ENCODE measurements around the gene ZNF385C.

Gene ZNF385C

DNA sequence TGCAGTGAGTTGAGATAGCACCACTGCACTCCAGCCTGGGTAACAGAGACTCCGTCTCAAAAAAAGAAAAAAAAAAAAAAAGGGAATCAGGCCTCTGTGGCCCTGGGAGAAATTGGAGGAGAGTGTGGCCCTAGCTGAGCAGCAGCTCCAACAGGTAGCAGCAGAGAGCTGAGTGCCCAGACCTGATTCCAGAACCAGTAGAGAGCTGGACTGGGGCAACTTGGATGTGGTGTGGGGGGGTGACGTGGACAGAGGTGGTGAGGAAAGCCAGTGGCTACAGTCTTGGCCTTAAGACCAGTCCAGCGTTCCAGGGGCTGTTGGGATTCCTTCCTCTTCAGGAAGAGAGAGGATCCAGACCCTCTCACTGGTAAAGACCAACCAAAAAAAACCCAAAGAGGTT, 26.0 kb upstream of the ZNF385C start:
- DNase-seq (ENCODE audit: low read depth, low spot score) = no peak
- H3K4me3 ChIP-seq (ENCODE audit: low read depth, low read length) = no peak overlapping the region
- in situ Hi-C loops (cut with HindIII; ENCODE audit: low sequenced_read_pairs) = no loop called here
- TF ChIP-seq, protein P1, sequence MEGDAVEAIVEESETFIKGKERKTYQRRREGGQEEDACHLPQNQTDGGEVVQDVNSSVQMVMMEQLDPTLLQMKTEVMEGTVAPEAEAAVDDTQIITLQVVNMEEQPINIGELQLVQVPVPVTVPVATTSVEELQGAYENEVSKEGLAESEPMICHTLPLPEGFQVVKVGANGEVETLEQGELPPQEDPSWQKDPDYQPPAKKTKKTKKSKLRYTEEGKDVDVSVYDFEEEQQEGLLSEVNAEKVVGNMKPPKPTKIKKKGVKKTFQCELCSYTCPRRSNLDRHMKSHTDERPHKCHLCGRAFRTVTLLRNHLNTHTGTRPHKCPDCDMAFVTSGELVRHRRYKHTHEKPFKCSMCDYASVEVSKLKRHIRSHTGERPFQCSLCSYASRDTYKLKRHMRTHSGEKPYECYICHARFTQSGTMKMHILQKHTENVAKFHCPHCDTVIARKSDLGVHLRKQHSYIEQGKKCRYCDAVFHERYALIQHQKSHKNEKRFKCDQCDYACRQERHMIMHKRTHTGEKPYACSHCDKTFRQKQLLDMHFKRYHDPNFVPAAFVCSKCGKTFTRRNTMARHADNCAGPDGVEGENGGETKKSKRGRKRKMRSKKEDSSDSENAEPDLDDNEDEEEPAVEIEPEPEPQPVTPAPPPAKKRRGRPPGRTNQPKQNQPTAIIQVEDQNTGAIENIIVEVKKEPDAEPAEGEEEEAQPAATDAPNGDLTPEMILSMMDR (IDR thresholded peaks at IDR 0.05; ENCODE audit: low read depth, low read length) = no peak

DNA sequence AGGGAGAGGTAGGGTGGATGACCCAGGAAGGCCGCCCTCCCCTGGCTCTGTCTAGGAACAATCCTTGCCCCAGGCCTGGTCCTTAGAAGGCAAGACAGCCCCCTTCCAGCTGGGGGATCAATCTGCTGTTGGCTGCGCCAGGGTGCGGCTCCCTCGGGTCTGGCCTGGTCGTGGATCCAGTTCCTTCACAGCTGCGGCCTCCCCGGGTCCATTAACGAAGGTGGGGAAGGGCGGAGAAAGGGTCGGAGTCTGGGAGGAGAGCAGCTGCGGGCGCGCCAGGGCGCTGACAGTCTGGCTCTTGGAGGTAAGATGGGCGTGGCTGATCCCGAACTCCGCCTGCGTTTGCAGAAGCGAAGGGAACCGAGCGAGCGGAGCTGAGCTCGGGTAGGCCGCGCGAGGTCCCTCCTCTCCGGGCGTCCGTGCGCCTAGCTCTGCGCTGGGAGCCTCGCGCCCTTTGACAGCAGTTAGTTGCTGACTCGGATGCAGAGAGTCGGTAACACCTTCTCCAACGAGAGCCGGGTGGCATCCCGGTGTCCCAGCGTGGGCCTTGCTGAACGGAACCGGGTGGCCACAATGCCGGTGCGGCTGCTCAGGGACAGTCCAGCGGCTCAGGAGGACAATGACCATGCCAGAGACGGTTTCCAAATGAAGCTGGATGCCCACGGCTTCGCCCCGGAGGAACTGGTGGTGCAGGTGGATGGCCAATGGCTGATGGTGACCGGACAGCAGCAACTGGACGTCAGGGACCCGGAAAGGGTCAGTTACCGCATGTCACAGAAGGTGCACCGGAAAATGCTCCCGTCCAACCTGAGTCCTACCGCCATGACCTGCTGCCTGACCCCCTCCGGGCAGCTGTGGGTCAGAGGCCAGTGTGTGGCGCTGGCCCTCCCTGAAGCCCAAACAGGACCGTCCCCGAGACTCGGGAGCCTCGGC, 24.4 kb upstream of the ZNF385C start, which contains the start of gene HSPB9:
HSPB9 (plus strand) TSS at position 434 of the 933 bp plus-strand sequence; CDS start at position 481, 47 bp downstream.
- in situ Hi-C loops (cut with HindIII; ENCODE audit: low sequenced_read_pairs) = no loop called here
- DNase-seq (ENCODE audit: low read depth, low spot score) = no peak
- TF ChIP-seq, protein P1 (IDR thresholded peaks at IDR 0.05; ENCODE audit: low read depth, low read length) = no peak
- H3K4me3 ChIP-seq (ENCODE audit: low read depth, low read length) = no peak within 1 kb of the TSS

DNA sequence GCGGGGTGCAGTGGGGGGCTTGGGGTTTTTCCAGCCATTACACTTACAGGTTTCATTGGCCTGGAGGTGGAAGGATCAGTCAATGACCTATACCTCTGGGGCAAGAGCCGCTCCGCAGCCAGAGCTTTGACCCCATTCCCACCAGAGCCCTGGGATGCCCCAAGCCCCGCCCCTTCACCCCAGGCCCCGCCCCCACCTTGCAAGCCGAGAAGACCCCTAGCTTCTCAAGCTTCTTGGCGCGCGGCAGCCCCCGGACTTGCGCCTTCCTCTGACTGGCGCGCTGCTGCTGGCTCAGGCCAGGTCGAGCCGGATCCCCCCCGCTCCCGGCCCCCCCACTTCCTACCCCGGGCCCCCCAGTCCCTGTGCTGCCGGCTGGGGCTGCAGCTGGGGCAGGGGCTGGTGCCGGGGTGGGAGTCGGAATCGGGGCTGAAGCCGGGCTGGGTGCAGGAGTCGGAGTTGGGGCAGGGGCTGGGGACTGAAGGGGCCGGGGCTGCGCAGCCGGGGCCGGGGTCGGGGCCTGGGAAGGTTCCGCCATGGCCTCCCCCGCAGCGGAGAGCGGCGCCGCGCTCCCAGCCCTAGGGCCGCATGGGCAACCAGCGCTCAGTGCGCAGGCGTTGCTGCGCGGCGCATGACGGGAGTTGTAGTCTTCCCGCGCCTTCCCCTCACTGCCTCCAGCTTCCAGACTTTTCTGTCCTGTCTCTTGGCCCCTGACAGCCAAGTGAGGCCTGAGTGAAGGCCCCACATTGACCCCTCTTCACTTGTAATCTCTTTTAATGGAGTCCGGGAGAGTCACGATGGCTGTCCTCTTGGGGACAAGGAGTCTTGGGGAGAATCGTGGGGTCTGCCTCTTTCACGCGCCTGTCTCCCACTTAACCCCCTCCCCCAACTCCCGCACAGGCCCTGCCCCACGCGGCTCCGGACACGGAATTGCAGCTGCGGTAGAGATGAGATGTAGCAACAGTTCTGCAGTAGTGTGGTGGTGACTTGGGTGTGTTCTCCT, 22.8 kb upstream of the ZNF385C start, which contains the start of gene KAT2A:
KAT2A (minus strand) TSS at position 598 of the 1,000 bp plus-strand sequence; CDS start at position 535, 63 bp downstream.
- TF ChIP-seq, protein P1 (IDR thresholded peaks at IDR 0.05; ENCODE audit: low read depth, low read length) = no peak
- in situ Hi-C loops (cut with HindIII; ENCODE audit: low sequenced_read_pairs) = no loop called here
- peak; percentile 71 for DNase-seq (ENCODE audit: low read depth, low spot score)
- peak within 1 kb of the TSS; percentile 52 for H3K4me3 ChIP-seq (ENCODE audit: low read depth, low read length)

DNA sequence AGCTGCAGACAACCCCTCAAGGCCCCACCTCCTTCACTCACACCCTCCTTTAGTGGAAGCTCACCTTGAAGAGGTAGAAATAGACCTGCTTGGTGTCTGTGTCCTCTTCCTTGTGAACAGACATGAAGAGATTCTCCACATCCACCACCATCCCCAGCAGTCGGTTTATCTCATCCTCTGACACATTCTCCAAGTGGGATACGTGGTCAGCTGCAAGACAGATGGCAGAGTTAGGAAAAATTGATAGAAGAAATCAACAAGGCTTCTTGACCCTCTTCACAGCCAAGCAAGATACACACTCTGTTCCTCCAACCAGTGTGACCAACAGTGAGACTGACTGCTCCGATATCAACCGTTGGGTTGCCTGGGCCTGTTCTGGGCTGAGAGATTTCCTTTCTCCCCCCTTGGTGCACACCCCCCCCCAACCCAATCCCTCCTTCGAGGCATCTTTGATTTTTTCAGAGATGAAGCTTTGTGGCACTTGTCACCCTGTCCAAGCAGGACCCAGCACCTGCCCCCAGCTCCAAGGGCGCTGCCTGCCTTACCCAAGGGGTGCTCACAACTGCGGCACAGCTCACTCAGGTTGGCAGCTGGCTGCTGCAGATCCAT, 22.0 kb upstream of the ZNF385C start:
- no peak for DNase-seq (ENCODE audit: low read depth, low spot score)
- peak overlapping the region; percentile 52 for H3K4me3 ChIP-seq (ENCODE audit: low read depth, low read length)
- TF ChIP-seq, protein P1 (IDR thresholded peaks at IDR 0.05; ENCODE audit: low read depth, low read length) = no peak
- in situ Hi-C loops (cut with HindIII; ENCODE audit: low sequenced_read_pairs) = no loop called here

DNA sequence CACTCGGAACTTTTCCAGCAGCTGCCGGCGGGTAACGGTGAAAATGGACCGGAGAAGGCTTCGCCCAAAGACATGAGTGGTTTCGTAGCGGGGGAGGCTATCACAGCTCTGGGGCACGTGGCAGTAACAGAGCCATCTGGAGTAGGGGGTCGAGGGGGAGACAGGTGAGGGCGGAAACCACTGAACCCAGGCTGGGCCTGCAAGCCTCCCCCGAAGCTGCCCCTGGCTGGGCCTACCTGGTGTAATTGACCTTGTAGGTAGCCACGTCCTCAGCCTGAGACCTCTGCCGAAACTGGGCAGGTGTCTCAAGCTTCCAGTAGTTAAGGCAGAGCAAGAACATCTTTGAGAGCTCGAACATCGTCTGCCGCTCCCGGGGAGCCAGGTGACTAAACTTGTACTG, 21.0 kb upstream of the ZNF385C start:
- in situ Hi-C loops (cut with HindIII; ENCODE audit: low sequenced_read_pairs) = no loop called here
- DNase-seq (ENCODE audit: low read depth, low spot score) = no peak
- TF ChIP-seq, protein P1 (IDR thresholded peaks at IDR 0.05; ENCODE audit: low read depth, low read length) = no peak
- no peak overlapping the region for H3K4me3 ChIP-seq (ENCODE audit: low read depth, low read length)

DNA sequence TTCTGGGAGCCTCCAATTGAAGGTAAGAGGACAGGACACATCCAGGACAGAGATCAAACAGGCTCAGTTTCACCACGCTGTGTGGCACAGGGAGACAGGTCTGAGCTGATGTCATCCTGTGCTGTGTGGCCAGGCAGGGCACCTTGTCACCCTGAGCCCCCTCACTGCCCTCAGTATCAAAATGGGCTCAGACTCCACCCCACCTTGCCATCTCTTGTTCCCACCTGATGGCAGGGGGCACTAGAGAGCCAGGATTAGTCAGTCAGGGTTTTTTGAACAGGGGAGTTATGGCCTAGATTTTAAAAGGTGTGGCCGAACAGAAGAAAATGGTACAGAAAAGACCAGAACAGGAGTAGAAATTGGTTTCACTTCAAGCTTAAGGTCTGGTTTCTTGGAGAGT, 20.3 kb upstream of the ZNF385C start:
- H3K4me3 ChIP-seq (ENCODE audit: low read depth, low read length) = no peak overlapping the region
- peak; percentile 30 for DNase-seq (ENCODE audit: low read depth, low spot score)
- TF ChIP-seq, protein P1 (IDR thresholded peaks at IDR 0.05; ENCODE audit: low read depth, low read length) = peak; percentile 59
- in situ Hi-C loops (cut with HindIII; ENCODE audit: low sequenced_read_pairs) = no loop called here

Data from astrocyte of the spinal cord (primary cell).